Stimulated activated CD4-positive, alpha-beta T cell treated with anti-CD3 and anti-CD28 coated beads, TNF-alpha, amount 100 ng/mL, for 48 hours (primary cell): Measurements from ENCODE around the gene CHAT.

Experiments
- DNase-seq, 3 donors: peaks; one replicate each; pipeline ENCODE4 v3.0.0-alpha.2; 2020; ENCODE audit warnings: low read depth in 3 of 3

Gene CHAT

GRCh38 chr10:49688920-49689319 is 75.1 kb downstream of the CHAT start:
- no peak for DNase-seq

- no peak for DNase-seq
Measured at GRCh38 chr10:49689882-49690510, 76.2 kb downstream of the CHAT start.

- DNase-seq: no peak
Measured at GRCh38 chr10:49690698-49691356, 77.0 kb downstream of the CHAT start.

- DNase-seq: no peak
Measured at GRCh38 chr10:49691588-49691987, 77.8 kb downstream of the CHAT start.

GRCh38 chr10:49694466-49694865 is 80.6 kb downstream of the CHAT start:
- no peak for DNase-seq

GRCh38 chr10:49696311-49696710 is 82.5 kb downstream of the CHAT start:
- no peak for DNase-seq

GRCh38 chr10:49698679-49699078 is 84.8 kb downstream of the CHAT start:
- DNase-seq: no peak

GRCh38 chr10:49700211-49700610 is 86.4 kb downstream of the CHAT start:
- no peak for DNase-seq

- DNase-seq: no peak
Measured at GRCh38 chr10:49700997-49701396, 87.2 kb downstream of the CHAT start.

GRCh38 chr10:49707585-49707984 is 93.7 kb downstream of the CHAT start:
- DNase-seq: no peak

- DNase-seq: no peak
Measured at GRCh38 chr10:49709934-49710333, 96.1 kb downstream of the CHAT start.

GRCh38 chr10:49710966-49711365 is 97.1 kb downstream of the CHAT start:
- DNase-seq: no peak

- DNase-seq: no peak
Measured at GRCh38 chr10:49711481-49711880, 97.6 kb downstream of the CHAT start.

GRCh38 chr10:49713266-49713665 is 99.4 kb downstream of the CHAT start:
- no peak for DNase-seq
